HG02798 (cell line): ENCODE measurements around the gene MBNL2.
"Not testable (repeated sequence)": the region's sequence is repeated elsewhere in the genome, so short reads cannot be mapped to it uniquely, and the experiment has no call there.

Experiments
- ATAC-seq: cut with Tn5 transposase; IDR thresholded peaks from one replicate; pipeline ENCODE4 v1.9.1; 2021; ENCODE audit warnings: mild to moderate bottlenecking; ENCODE audit not compliant: unreplicated experiment, poor library complexity

Gene MBNL2

GRCh38 chr13:97339019-97339987 lies 117.2 kb downstream of the MBNL2 start:
- no peak for ATAC-seq

- ATAC-seq = no peak
Observed at GRCh38 chr13:97339988-97340749, 118.0 kb downstream of the MBNL2 start.

- no peak for ATAC-seq
Observed at GRCh38 chr13:97341135-97341534, 119.0 kb downstream of the MBNL2 start.

- ATAC-seq = no peak
Observed at GRCh38 chr13:97342136-97342535, 120.0 kb downstream of the MBNL2 start.

GRCh38 chr13:97342936-97343335 lies 120.8 kb downstream of the MBNL2 start:
- ATAC-seq = no peak

- peak; percentile 75 for ATAC-seq
Observed at GRCh38 chr13:97344265-97345175, 122.4 kb downstream of the MBNL2 start.

- no peak for ATAC-seq
Observed at GRCh38 chr13:97346097-97346496, 124.0 kb downstream of the MBNL2 start.

- no peak for ATAC-seq
Observed at GRCh38 chr13:97346561-97347254, 124.6 kb downstream of the MBNL2 start.

- no peak for ATAC-seq
Observed at GRCh38 chr13:97347255-97347932, 125.3 kb downstream of the MBNL2 start.

- ATAC-seq = no peak
Observed at GRCh38 chr13:97348569-97349100, 126.5 kb downstream of the MBNL2 start.

GRCh38 chr13:97352012-97352411 lies 129.9 kb downstream of the MBNL2 start:
- not testable (repeated sequence) for ATAC-seq

- ATAC-seq = no peak
Observed at GRCh38 chr13:97352815-97353214, 130.7 kb downstream of the MBNL2 start.

- no peak for ATAC-seq
Observed at GRCh38 chr13:97353927-97354675, 132.0 kb downstream of the MBNL2 start.

- no peak for ATAC-seq
Observed at GRCh38 chr13:97354808-97355207, 132.7 kb downstream of the MBNL2 start.

- ATAC-seq = no peak
Observed at GRCh38 chr13:97356592-97356991, 134.5 kb downstream of the MBNL2 start.

- peak; percentile 93 for ATAC-seq
Observed at GRCh38 chr13:97359181-97360057, 137.3 kb downstream of the MBNL2 start.

GRCh38 chr13:97360610-97361009 lies 138.5 kb downstream of the MBNL2 start:
- no peak for ATAC-seq
